Endothelial cell of umbilical vein (primary cell): ENCODE results near the gene C3orf85.

Experiments used
- EZH2 ChIP-seq: IDR thresholded peaks from 2 replicates; pipeline ENCODE4 v1.6.1; 2012; ENCODE audit warnings: borderline replicate concordance, low read depth, mild to moderate bottlenecking, moderate library complexity, low read length, inconsistent platforms; ENCODE audit not compliant: severe bottlenecking
- FOS ChIP-seq: IDR thresholded peaks from 2 replicates; pipeline ENCODE4 v1.6.1; 2011; ENCODE audit warnings: mild to moderate bottlenecking, low read length, moderate library complexity, borderline replicate concordance; ENCODE audit not compliant: insufficient read depth
- GATA2 ChIP-seq: IDR thresholded peaks from 2 replicates; pipeline ENCODE4 v1.7.0; 2011; ENCODE audit warnings: low read depth, mild to moderate bottlenecking, moderate library complexity, mixed read lengths, low read length; ENCODE audit not compliant: insufficient read length, insufficient read depth
- JUN ChIP-seq: IDR thresholded peaks from 2 replicates; pipeline ENCODE4 v1.6.1; 2011; ENCODE audit warnings: borderline replicate concordance, low read depth; ENCODE audit not compliant: insufficient read length, insufficient read depth
- POLR2A ChIP-seq: IDR thresholded peaks from 2 replicates; pipeline ENCODE4 v1.6.1; 2012; ENCODE audit warnings: low read depth, mild to moderate bottlenecking, control low read depth, low read length
- POLR2AphosphoS5 ChIP-seq: IDR thresholded peaks from 2 replicates; pipeline ENCODE4 v1.6.1; 2012; ENCODE audit warnings: low read depth, mild to moderate bottlenecking, control low read depth, low read length, moderate library complexity; ENCODE audit not compliant: insufficient read depth
- TF ChIP-seq, protein P1 (sequence below), 2 donors: IDR thresholded peaks; 1 replicate in 1 of 2; 2 replicates in 1 of 2; pipeline ENCODE4 v1.5.1; 2011; ENCODE audit warnings: low read length in 2 of 2, mild to moderate bottlenecking in 2 of 2, moderate library complexity in 2 of 2, control low read depth in 1 of 2, inconsistent platforms in 1 of 2, low read depth in 1 of 2; ENCODE audit not compliant: insufficient read depth in 1 of 2; ENCODE audit errors: extremely low read depth in 1 of 2
- TF ChIP-seq, protein P2 (sequence below): IDR thresholded peaks from 2 replicates; pipeline ENCODE4 v1.6.1; 2011; ENCODE audit not compliant: insufficient read depth, insufficient read length

DNA sequence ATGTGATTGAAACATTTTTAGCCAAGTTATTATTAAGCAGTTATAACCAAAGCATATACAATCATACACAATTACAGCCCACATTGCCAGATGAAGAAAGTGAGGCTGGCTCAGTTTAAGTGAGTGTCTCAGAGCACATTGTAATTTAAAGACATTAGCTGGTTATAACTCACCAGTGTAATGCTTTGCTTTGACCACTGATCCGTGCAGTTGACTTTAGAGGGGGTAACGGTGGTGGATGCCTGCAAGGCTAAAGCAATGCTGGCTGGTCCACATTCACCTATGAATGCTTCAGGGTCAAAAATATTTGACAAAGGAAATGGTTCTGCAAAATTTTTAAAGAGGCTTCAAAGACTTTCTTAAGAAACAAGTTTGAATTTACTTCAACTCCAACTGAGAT lies 1.2 kb downstream of the C3orf85 start:
- TF ChIP-seq, protein P1, sequence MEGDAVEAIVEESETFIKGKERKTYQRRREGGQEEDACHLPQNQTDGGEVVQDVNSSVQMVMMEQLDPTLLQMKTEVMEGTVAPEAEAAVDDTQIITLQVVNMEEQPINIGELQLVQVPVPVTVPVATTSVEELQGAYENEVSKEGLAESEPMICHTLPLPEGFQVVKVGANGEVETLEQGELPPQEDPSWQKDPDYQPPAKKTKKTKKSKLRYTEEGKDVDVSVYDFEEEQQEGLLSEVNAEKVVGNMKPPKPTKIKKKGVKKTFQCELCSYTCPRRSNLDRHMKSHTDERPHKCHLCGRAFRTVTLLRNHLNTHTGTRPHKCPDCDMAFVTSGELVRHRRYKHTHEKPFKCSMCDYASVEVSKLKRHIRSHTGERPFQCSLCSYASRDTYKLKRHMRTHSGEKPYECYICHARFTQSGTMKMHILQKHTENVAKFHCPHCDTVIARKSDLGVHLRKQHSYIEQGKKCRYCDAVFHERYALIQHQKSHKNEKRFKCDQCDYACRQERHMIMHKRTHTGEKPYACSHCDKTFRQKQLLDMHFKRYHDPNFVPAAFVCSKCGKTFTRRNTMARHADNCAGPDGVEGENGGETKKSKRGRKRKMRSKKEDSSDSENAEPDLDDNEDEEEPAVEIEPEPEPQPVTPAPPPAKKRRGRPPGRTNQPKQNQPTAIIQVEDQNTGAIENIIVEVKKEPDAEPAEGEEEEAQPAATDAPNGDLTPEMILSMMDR (IDR thresholded peaks at IDR 0.05; ENCODE audit: extremely low read depth in 1 of 2, insufficient read depth in 1 of 2, low read depth in 1 of 2, low read length in 2 of 2), result no peak
- no peak for TF ChIP-seq EZH2
- TF ChIP-seq, protein P2, sequence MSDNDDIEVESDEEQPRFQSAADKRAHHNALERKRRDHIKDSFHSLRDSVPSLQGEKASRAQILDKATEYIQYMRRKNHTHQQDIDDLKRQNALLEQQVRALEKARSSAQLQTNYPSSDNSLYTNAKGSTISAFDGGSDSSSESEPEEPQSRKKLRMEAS, result no peak
- no peak for TF ChIP-seq POLR2AphosphoS5
- TF ChIP-seq POLR2A, result no peak
- TF ChIP-seq GATA2, result no peak
- TF ChIP-seq FOS, result no peak
- no peak for TF ChIP-seq JUN
